H9 (cell line): Measurements from ENCODE around the gene CCDC192. TPM values are rescaled to one million over a fixed set of nuclear protein-coding genes. Genes with fewer than 3 reads are reported as not detected.

ENCODE experiments used
- DNase-seq: peaks from one replicate; pipeline ENCODE4 v3.0.0-alpha.2; 2017
- H2AFZ ChIP-seq: one replicate; pipeline ENCODE4 v1.6.1; 2013; ENCODE audit warnings: mild to moderate bottlenecking, low read length, control low read depth, moderate library complexity
- H2AK5ac ChIP-seq: 2 replicates; pipeline ENCODE4 v1.6.1; 2013; ENCODE audit warnings: low read length, control low read depth, mixed read lengths; ENCODE audit not compliant: insufficient read length
- H2BK120ac ChIP-seq: one replicate; pipeline ENCODE4 v1.6.1; 2013; ENCODE audit warnings: low read depth, mild to moderate bottlenecking, low read length, control low read depth, inconsistent platforms; ENCODE audit not compliant: poor library complexity, severe bottlenecking
- H2BK12ac ChIP-seq: 2 replicates; pipeline ENCODE4 v1.6.1; 2013; ENCODE audit warnings: low read length, control low read depth, mixed read lengths, low read depth; ENCODE audit not compliant: insufficient read length
- H2BK15ac ChIP-seq: 2 replicates; pipeline ENCODE4 v1.6.1; 2013; ENCODE audit warnings: low read depth, low read length, control low read depth
- H2BK20ac ChIP-seq: one replicate; pipeline ENCODE4 v1.6.1; 2013; ENCODE audit warnings: low read depth, mild to moderate bottlenecking, low read length, control low read depth, inconsistent platforms; ENCODE audit not compliant: poor library complexity, severe bottlenecking
- H2BK5ac ChIP-seq: 2 replicates; pipeline ENCODE4 v1.6.1; 2013; ENCODE audit warnings: low read length, control low read depth, mixed read lengths; ENCODE audit not compliant: insufficient read length
- H3K14ac ChIP-seq: 2 replicates; pipeline ENCODE4 v1.6.1; 2013; ENCODE audit warnings: low read length, control low read depth; ENCODE audit not compliant: insufficient read depth
- H3K18ac ChIP-seq: 2 replicates; pipeline ENCODE4 v1.6.1; 2013; ENCODE audit warnings: low read depth, mild to moderate bottlenecking, mixed read lengths, low read length, control low read depth; ENCODE audit not compliant: insufficient read length
- H3K23ac ChIP-seq: 2 replicates; pipeline ENCODE4 v1.6.1; 2013; ENCODE audit warnings: low read length, control low read depth, mixed read lengths, low read depth; ENCODE audit not compliant: insufficient read length
- H3K23me2 ChIP-seq: 2 replicates; pipeline ENCODE4 v1.6.1; 2013; ENCODE audit warnings: low read depth, mild to moderate bottlenecking, mixed read lengths, low read length, control low read depth; ENCODE audit not compliant: insufficient read length, poor library complexity, severe bottlenecking
- H3K27ac ChIP-seq: 2 replicates; pipeline ENCODE4 v1.5.1; 2013; ENCODE audit warnings: low read length, control low read depth, mixed read lengths, low read depth; ENCODE audit not compliant: insufficient read length
- H3K27me3 ChIP-seq: 2 replicates; pipeline ENCODE4 v1.6.1; 2013; ENCODE audit warnings: low read length, control low read depth, inconsistent platforms; ENCODE audit not compliant: insufficient read depth
- H3K4ac ChIP-seq: 2 replicates; pipeline ENCODE4 v1.6.1; 2013; ENCODE audit warnings: low read depth, mild to moderate bottlenecking, control low read depth, inconsistent platforms, low read length, moderate library complexity
- H3K4me1 ChIP-seq: 2 replicates; pipeline ENCODE4 v1.6.1; 2013; ENCODE audit warnings: low read length, control low read depth, inconsistent platforms; ENCODE audit not compliant: insufficient read depth
- H3K4me2 ChIP-seq: 2 replicates; pipeline ENCODE4 v1.6.1; 2013; ENCODE audit warnings: low read length, control low read depth, mixed read lengths; ENCODE audit not compliant: insufficient read length, insufficient read depth
- H3K56ac ChIP-seq: 2 replicates; pipeline ENCODE4 v1.6.1; 2013; ENCODE audit warnings: low read depth, mild to moderate bottlenecking, mixed read lengths, low read length, control low read depth; ENCODE audit not compliant: insufficient read length
- H3K79me1 ChIP-seq: 2 replicates; pipeline ENCODE4 v1.6.1; 2013; ENCODE audit warnings: low read depth, mild to moderate bottlenecking, moderate library complexity, low read length, control low read depth, inconsistent platforms; ENCODE audit not compliant: insufficient read depth, poor library complexity, severe bottlenecking
- H3K79me2 ChIP-seq: 2 replicates; pipeline ENCODE4 v1.6.1; 2013; ENCODE audit warnings: low read length, control low read depth, inconsistent platforms; ENCODE audit not compliant: insufficient read depth
- H3K9ac ChIP-seq: 2 replicates; pipeline ENCODE4 v1.6.1; 2013; ENCODE audit warnings: low read length, control low read depth, mixed read lengths; ENCODE audit not compliant: insufficient read length; ENCODE audit errors: extremely low read depth
- H3K9me3 ChIP-seq: one replicate; pipeline ENCODE4 v1.6.1; 2013; ENCODE audit warnings: low read depth, low read length, inconsistent platforms; ENCODE audit not compliant: control insufficient read depth
- H3T11ph ChIP-seq: one replicate; pipeline ENCODE4 v1.6.1; 2013; ENCODE audit warnings: mild to moderate bottlenecking, low read length, control low read depth, inconsistent platforms
- H4K20me1 ChIP-seq: one replicate; pipeline ENCODE4 v1.6.1; 2013; ENCODE audit not compliant: control insufficient read depth, insufficient read length, insufficient read depth
- H4K5ac ChIP-seq: 2 replicates; pipeline ENCODE4 v1.6.1; 2013; ENCODE audit warnings: low read depth, mild to moderate bottlenecking, mixed read lengths, low read length, control low read depth; ENCODE audit not compliant: insufficient read length
- H4K8ac ChIP-seq: replicated peaks from 2 replicates; pipeline ENCODE4 v1.6.1; 2013; ENCODE audit warnings: low read length, control low read depth, mixed read lengths, low read depth; ENCODE audit not compliant: insufficient read length
- H4K91ac ChIP-seq: 2 replicates; pipeline ENCODE4 v1.6.1; 2013; ENCODE audit warnings: low read depth, mild to moderate bottlenecking, moderate library complexity, mixed read lengths, low read length, control low read depth; ENCODE audit not compliant: insufficient read length
- H3K27ac Mint-ChIP-seq, 3 experiments: 2 replicates in 2 of 3; 3 replicates in 1 of 3; pipeline ENCODE4 v1.8.0; 2020 to 2021; ENCODE audit warnings: mixed read lengths in 3 of 3, mild to moderate bottlenecking in 1 of 3, moderate library complexity in 1 of 3
- H3K27me3 Mint-ChIP-seq: 2 replicates; pipeline ENCODE4 v1.8.0; 2021; ENCODE audit warnings: low read depth, mild to moderate bottlenecking, moderate library complexity, mixed read lengths
- H3K36me3 Mint-ChIP-seq, 3 experiments: 2 replicates in 2 of 3; 3 replicates in 1 of 3; pipeline ENCODE4 v1.8.0; 2020 to 2021; ENCODE audit warnings: low read depth in 3 of 3, mixed read lengths in 3 of 3; ENCODE audit not compliant: insufficient read depth in 1 of 3
- H3K4me1 Mint-ChIP-seq, 2 experiments: 2 replicates each; pipeline ENCODE4 v1.8.0; 2020; ENCODE audit warnings: mixed read lengths in 2 of 2
- H3K4me3 Mint-ChIP-seq, 2 experiments: 2 replicates in 1 of 2; 3 replicates in 1 of 2; pipeline ENCODE4 v1.8.0; 2020 to 2021; ENCODE audit warnings: mild to moderate bottlenecking in 2 of 2, mixed read lengths in 2 of 2, moderate library complexity in 1 of 2
- H3K9me3 Mint-ChIP-seq, 2 experiments: 2 replicates in 1 of 2; 3 replicates in 1 of 2; pipeline ENCODE4 v1.8.0; 2020; ENCODE audit warnings: mild to moderate bottlenecking in 2 of 2, mixed read lengths in 2 of 2, moderate library complexity in 1 of 2
- CTCF ChIP-seq: fragments of 200-600 bp; sonication (generic); conservative IDR thresholded peaks from 3 replicates; pipeline ENCODE4 v1.8.0; 2021; ENCODE audit warnings: antibody characterized with exemption, mild to moderate bottlenecking
- WGBS: extraction: QIAGEN DNeasy Blood & Tissue Kit; methylation state at CpG from one replicate; pipeline ENCODE4 v1.1.7; 2013; ENCODE audit warnings: missing lambda C conversion rate, low lambda C conversion rate, mixed read lengths; ENCODE audit not compliant: insufficient read length; ENCODE audit errors: extremely low coverage; 5-methylcytosine and 5-hydroxymethylcytosine counted together
- total RNA-seq: library from RNA; stranded (reverse); gene quantifications from 2 replicates; pipeline ENCODE4 v1.2.1, GENCODE V29; 2021

The CCDC192 gene
- total RNA-seq, 1 experiment from 2014 or later, result not detected

- Histone ChIP-seq H3K4me1 (no peaks in the 10 kb centered on the region), H3K56ac (no peak overlapping the region), H3K27me3 (peaks cover 6% of the 10 kb centered on the region; the same call in 1 of the 2 replicates), H3K18ac (no peak overlapping the region), H2BK20ac (no peak overlapping the region), H3K14ac (no peak overlapping the region), H3K9me3 (no peaks in the 10 kb centered on the region), H4K8ac (no peak overlapping the region), H3K9ac (no peak overlapping the region), H2BK15ac (no peak overlapping the region), H3K4ac (no peak overlapping the region), H2BK120ac (no peak overlapping the region), H3T11ph (no peak overlapping the region), H2BK5ac (no peak overlapping the region), H2AFZ (no peak overlapping the region), H4K5ac (no peak overlapping the region), H3K79me2 (no peaks in the 10 kb centered on the region), H4K91ac (no peak overlapping the region), H3K4me2 (no peak overlapping the region), H3K79me1 (no peaks in the 10 kb centered on the region), H4K20me1 (no peaks in the 10 kb centered on the region), H2BK12ac (no peak overlapping the region), H2AK5ac (no peak overlapping the region), H3K23me2 (no peaks in the 10 kb centered on the region), H3K27ac (no peak overlapping the region), H3K23ac (no peak overlapping the region)
- no peaks in the 10 kb centered on the region for H3K36me3 Mint-ChIP-seq
- DNase-seq, result no peak
- peaks cover 0 to 9% of the 10 kb centered on the region in 2 experiments; a peak in 2 of 4 replicates for H3K4me1 Mint-ChIP-seq
- no peak overlapping the region for H3K4me3 Mint-ChIP-seq
- H3K27ac Mint-ChIP-seq, result no peak overlapping the region
- no peaks in the 10 kb centered on the region for H3K9me3 Mint-ChIP-seq
- no peak for TF ChIP-seq CTCF
- peaks cover 54% of the 10 kb centered on the region for H3K27me3 Mint-ChIP-seq
- no CpG with 5 or more reads among the region's 4 CpGs for WGBS
These were observed 224.9 kb downstream of the CCDC192 start for GRCh38 chr5:127928053-127928452.
